ENCODE results near the gene COL24A1. TPM values are rescaled to one million over a fixed set of nuclear protein-coding genes. Genes with fewer than 3 reads are reported as not detected.

COL24A1 gene
- total RNA-seq, 1 donor = 0.27 TPM

- peak; percentile 47 for DNase-seq (ENCODE audit: low read depth)
- TF ChIP-seq CTCF (IDR thresholded peaks at IDR 0.05; ENCODE audit: insufficient read depth, low read length) = no peak
Observed at GRCh38 chr1:85681087-85681486, 475.5 kb downstream of the COL24A1 start.

More at GRCh38 chr1:85681087-85681486, 475.5 kb downstream of the COL24A1 start:
- no peak overlapping the region for H3K4me3 ChIP-seq (ENCODE audit: low read depth, low read length)

Small RNAs within 50 kb of the gene (small RNA-seq; reads per million reads assigned to genes)
- gene RNA5SP51 = not detected

Other genes with a start within 250 kb of the COL24A1 start
- 52.4 and 65.9 TPM in 2 replicates for gene ODF2L, start 239.6 kb upstream of the COL24A1 start, total RNA-seq (ENCODE audit: low replicate concordance)

All from fibroblast of the aortic adventitia (primary cell).